Sigmoid colon (tissue), 4 donors: Measurements from ENCODE around the gene CCDC85C.

ENCODE experiments used
- EP300 ChIP-seq, 4 donors: sonication (generic); formaldehyde crosslinking; IDR thresholded peaks; one replicate each; pipeline ENCODE4 v1.6.1; 2017; ENCODE audit warnings: antibody characterized with exemption in 4 of 4
- POLR2A ChIP-seq, 2 donors: fragments of 450-650 bp; IDR thresholded peaks; one replicate each; pipeline ENCODE4 v1.6.1; 2016; ENCODE audit warnings: antibody characterized with exemption in 2 of 2, mild to moderate bottlenecking in 2 of 2, moderate library complexity in 2 of 2
- POLR2AphosphoS5 ChIP-seq, 4 donors: sonication (generic); formaldehyde crosslinking; IDR thresholded peaks; one replicate each; pipeline ENCODE4 v1.6.1; 2017; ENCODE audit warnings: antibody characterized with exemption in 4 of 4
- TF ChIP-seq, protein P1 (sequence below), 4 experiments: fragments of 450-650 bp in 3 of 4; fragments of 200-600 bp in 1 of 4; IDR thresholded peaks; one replicate each; pipeline ENCODE4 v1.5.1; 2016 to 2019; ENCODE audit warnings: antibody characterized with exemption in 4 of 4, mild to moderate bottlenecking in 3 of 4, moderate library complexity in 2 of 4

DNA sequence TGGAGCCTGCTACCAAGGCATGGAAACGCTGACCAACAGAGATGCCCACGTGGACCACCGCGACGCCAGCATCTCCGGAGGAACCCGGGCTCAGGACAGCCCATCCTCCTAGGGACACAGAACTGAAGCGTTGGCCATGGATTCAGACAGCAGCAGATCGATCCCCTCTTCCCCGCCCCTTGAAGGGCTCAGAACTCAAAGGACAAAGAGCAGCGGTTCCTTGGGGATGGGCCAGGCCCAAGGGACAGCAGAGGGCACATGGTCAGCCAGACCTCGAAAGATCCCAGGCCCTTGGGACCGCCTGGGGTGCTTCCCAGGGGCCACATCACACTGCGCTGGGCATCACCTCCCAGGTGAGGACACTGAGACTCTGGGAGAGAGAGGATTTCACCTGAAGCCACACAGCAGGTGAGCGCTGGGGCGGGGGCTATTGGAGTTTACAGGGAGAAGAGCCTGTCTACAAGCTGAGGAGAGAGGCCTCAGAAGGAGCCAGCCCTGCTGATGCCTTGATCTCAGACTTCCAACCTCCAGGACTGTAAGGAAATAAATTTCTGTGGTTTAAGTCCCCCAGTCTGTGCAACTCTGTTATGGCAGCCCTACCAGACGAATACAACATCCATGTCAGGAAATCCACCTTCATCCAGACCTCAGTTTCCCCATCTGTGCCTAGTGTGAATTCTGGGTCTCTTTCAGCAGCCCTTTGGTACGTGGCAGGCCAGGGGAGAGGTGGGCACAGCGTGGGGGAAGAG, 73.4 kb downstream of the CCDC85C start:
- TF ChIP-seq POLR2A (IDR thresholded peaks at IDR 0.05) (no peak), EP300 (IDR thresholded peaks at IDR 0.05) (no peak), POLR2AphosphoS5 (IDR thresholded peaks at IDR 0.05) (no peak)
- TF ChIP-seq, protein P1, sequence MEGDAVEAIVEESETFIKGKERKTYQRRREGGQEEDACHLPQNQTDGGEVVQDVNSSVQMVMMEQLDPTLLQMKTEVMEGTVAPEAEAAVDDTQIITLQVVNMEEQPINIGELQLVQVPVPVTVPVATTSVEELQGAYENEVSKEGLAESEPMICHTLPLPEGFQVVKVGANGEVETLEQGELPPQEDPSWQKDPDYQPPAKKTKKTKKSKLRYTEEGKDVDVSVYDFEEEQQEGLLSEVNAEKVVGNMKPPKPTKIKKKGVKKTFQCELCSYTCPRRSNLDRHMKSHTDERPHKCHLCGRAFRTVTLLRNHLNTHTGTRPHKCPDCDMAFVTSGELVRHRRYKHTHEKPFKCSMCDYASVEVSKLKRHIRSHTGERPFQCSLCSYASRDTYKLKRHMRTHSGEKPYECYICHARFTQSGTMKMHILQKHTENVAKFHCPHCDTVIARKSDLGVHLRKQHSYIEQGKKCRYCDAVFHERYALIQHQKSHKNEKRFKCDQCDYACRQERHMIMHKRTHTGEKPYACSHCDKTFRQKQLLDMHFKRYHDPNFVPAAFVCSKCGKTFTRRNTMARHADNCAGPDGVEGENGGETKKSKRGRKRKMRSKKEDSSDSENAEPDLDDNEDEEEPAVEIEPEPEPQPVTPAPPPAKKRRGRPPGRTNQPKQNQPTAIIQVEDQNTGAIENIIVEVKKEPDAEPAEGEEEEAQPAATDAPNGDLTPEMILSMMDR (IDR thresholded peaks at IDR 0.05) = no peak
